Jurkat, Clone E6-1 (cell line): ENCODE results near the gene MSI2.
A peak's percentile ranks its signal among the peaks of the same experiment; 100 is the strongest.

Source experiments
- DNase-seq: peaks from one replicate; pipeline ENCODE4 v3.0.0-alpha.2; 2011; ENCODE audit warnings: low read depth, low spot score
- H3K4me3 ChIP-seq: 2 replicates; pipeline ENCODE4 v1.5.1; 2011; ENCODE audit warnings: mild to moderate bottlenecking, low read length, control low read depth, moderate library complexity

The MSI2 gene

DNA sequence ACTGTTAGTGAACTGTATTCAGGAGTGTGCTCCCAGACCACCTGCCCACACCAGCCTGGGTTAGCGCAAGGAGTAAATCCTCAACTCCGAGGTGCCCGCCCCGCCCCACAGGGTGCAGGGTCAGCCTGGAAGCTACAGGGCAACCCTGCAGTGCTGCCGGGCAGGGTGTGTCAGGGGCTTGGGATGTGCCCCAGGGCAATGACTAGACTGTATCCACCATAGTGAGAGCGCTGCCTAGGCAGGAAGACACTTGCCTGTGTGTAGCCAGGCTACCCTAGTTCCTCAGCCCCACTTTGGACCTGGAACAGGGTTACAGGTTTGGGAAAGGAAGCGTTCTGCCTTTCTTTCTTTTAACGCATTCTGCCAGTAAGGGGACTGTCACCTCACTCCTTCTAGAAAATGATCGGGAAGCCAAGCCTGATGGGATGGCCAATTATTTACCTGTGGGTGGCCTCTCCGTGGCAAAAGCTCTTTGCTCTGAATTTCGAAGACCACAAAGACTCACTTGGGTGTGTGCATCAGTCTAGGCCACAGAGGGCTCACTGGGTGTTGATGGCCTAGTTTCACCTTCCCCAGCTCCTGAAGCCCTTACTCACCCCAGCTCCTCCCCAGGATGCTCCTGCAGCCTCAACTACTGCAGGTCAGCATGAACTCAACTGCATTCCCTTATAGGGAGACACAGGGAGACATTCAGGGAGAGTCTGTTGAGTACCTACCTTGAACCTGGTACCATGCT is 397.9 kb downstream of the MSI2 start:
- H3K4me3 ChIP-seq = no peak overlapping the region
- DNase-seq = no peak

DNA sequence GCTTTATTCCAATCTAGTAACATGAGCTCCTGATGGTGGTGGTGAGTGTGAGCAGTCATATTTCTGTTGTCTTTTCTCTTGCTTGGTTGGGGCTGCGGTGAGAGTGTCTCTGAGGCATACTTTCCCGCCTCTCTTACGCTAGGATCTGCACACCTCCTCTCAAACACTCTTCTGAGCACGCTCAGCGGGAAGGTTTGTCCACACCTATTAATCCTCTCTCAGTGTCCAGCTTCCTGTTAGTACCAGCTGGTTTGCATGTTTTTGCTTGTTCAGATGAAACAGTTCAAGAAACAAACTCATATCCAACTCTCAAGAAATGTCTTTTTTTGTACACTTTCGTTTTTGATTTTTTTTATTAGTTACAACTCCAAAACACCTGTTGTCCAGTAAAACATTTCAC is 399.2 kb downstream of the MSI2 start:
- DNase-seq = no peak

DNA sequence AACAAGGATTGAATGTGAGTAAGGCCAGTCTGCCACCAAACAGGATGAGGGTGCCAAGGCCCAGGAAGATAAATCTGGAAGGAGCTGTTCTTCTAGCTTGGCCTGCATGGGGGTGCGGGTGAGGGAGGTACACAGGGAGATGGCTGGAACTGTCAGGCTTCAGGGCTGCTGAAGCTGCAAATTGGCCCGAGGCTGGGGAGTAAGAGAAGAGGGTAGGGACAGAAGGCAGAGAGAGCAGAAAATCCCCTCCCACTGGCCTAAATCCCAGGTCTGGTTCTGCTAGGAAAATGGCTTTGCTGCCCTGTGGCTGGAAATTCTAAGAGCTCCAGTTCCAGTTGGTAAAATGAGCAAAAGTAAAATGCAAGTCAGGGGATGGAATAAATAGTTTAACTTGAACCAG is 400.9 kb downstream of the MSI2 start:
- no peak for DNase-seq
- H3K4me3 ChIP-seq = no peak overlapping the region

More for the DNA sequence above, 399.2 kb downstream of the MSI2 start:
- no peak overlapping the region for H3K4me3 ChIP-seq

DNA sequence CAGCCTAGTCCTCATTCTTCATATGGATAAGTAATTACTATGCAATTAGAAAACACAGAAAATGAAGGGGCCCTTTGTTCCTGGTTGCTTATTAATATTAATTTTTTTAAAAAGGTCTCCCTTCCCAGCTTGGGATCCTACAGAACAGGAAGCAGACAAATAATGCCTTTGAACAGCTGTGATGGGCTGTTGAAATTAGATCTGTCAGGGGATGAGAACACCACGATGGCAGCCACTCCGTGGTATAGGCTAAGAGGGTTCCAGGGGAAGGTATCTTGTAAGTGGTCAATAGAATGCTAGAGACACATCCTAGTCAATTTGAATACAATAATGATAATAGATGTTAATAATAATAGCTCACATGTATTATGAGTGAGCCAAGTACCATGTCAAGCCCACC is 405.7 kb downstream of the MSI2 start:
- DNase-seq = no peak
- no peak overlapping the region for H3K4me3 ChIP-seq

DNA sequence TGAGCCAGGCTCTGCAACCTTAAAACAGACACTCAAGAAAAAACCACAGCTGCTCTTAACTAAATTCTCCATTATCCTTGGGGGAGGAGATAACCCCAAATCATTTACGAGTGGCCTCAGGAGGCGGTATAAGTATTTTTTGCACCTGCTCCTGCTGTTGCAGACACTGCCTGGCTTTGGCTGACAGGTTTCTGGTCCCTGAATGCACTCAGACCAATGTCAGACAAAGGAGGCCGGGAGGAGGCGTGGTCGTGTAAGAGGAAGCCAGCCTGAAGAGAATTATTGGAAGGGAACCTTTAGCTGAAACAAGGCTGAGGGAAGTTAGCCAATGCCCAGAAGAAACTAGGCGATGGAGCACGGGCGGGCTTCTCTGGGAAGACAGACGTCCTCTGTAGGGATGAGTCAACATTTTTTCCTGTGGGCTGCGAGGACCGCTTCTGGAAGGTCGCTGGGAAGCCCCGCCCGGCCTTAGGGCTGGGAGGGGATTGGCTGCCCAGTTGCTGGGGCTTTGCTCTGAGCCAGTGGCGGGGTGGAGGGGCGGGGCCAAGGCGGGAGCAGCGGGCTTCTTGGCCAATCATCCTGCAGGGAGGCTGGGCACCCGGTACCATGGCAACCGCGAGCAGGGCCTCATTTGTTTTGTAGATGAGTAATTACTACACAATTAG is 406.5 kb downstream of the MSI2 start:
- no peak for DNase-seq
- no peak overlapping the region for H3K4me3 ChIP-seq

DNA sequence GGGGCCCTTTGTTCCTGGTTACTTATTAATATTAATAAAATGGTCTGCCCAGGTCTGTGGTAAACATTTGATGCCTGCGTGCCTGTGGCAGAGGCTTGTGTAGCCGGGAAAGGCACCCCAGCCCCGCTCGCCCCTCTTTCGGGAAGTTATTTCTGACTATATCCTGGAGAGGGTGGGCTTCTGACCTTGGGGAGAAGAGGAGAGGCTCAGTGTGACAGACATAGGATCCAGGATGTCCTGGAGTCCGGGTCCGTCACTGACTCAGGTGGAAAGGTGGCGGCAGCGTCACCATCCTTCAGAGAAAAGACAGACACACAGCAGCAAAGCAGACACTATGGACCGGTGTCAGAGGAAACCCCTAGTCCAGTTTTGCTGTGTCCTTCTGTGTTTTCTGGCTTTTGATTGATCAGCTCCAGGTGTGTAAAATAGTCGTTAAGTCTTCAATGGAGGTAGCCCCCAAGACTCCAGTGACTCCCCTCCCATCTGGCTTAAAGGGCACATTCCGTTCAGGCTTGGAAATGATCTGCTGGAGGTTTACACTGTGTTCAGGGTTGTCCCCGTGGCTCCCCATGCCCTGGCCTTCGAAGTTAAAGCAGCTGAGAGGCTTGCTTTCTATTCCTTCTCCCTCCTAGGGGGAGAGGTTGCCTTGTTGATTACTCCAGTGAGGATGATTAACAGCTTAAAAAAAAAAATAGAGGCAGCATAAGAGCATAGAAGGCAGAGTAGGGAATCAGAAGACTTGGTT is 407.2 kb downstream of the MSI2 start:
- no peak for DNase-seq
- H3K4me3 ChIP-seq = no peak overlapping the region

DNA sequence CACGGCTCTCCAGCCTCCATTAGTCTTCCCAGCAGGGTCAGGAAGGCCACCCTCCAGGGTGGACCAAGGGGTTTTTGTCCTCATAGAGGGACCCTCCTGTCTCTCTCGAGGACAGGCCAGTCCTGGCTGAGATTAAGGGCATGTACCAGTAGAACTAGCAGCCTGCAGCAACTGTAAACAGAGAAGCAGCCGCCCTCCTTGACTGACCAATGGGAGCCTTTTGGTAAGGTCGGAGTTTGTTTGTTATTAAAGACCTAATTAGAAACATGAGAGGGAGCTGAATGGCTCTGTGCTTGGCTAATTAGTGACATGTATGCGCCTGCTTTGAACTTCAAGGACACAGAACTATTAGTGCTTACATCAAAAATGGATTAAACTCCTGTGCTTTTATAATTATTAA is 408.8 kb downstream of the MSI2 start:
- no peak overlapping the region for H3K4me3 ChIP-seq
- DNase-seq = no peak

DNA sequence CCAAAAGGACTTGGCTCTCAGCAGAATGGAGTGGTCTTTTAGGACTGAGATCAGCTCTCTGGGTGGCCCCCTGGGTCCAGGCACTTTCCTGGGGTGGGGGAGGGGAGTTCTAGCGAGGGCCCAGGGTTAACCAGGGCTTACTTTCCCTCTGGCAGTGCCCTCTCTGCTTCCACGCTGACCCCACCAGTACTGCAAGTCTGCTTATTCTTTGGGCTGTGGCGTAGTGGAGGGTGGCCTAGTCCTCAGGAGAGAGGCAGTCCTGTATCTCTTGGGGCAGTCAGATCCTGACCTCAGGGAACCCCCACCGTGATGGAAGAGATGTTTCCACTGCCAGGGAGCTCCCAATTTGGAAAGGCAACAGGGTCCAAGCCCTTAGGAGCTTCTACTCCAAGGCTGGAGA is 409.4 kb downstream of the MSI2 start:
- H3K4me3 ChIP-seq = no peak overlapping the region
- no peak for DNase-seq

DNA sequence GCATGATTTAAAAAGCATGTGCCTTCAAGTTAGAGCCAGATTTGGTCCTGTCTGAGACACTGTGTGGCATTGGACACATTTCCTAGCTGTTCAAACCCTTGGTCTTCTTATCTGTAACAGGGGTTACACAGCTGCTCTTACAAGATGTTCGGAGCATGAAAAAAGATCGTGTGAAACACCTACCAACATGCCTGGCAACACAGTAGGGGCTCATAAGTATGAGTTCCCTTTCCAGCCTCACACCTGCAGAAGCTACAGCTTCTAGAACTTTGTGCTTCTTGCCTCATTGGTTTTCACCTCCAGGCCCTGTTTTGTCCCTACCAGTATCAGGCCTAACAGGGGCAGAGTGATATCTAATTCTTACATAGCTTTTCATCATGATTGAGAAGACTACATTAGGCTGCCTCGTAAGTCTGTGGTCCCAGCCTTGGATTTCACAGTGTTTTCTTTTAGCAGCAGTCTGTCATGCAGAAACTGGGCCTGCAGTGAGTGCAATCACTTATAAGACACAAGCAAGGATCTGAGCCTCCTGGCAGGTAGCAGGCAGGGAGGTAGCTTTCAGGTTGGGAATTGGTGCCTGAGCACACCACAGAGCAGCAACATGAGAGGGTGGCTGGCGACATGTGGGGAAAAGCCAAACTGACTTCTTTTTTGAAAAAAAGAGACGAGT is 410.0 kb downstream of the MSI2 start:
- H3K4me3 ChIP-seq = no peak overlapping the region
- DNase-seq = peak; percentile 52

DNA sequence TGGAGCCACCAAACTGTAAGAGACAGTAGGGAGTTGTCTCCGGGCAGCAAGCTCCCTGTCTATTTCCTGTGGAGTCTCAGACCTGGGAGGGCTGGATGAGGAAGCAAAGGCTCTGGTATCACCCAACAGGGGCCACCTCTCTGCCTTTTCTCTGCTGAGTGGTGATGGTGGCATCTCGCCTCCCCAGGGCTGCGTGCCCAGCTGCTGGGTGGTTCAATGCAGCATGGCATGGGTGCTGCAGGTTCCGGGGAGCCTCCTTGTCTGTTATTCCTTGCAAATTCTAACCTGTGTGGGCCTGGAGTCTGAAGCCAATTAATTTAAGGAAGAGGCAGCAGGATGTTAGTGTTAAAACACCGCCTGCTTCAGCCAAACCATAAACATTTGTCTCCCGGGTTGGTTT is 410.6 kb downstream of the MSI2 start:
- no peak for DNase-seq
- H3K4me3 ChIP-seq = no peak overlapping the region

DNA sequence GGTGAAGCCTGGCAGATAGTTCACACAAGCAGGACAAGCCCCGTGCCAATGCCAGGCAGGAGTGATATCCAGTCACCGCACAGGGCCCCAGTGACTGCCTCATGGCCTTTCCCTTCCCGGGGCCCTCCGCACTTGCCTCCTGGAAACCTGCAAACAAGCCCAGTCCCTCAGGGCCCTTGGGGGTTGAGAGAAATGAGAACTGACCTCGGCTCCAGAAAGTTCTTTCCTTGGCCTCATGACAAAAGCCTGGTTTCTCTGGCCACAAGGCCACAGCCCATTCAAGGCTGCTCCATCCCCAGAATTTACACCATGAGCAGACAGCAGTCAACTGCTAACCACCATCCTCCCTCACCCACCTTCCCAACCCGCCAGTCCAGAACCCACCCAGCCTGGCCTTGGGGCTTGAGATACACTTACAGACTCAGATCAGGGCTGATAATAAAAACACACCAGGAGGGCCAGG is 411.2 kb downstream of the MSI2 start:
- no peak overlapping the region for H3K4me3 ChIP-seq
- no peak for DNase-seq

DNA sequence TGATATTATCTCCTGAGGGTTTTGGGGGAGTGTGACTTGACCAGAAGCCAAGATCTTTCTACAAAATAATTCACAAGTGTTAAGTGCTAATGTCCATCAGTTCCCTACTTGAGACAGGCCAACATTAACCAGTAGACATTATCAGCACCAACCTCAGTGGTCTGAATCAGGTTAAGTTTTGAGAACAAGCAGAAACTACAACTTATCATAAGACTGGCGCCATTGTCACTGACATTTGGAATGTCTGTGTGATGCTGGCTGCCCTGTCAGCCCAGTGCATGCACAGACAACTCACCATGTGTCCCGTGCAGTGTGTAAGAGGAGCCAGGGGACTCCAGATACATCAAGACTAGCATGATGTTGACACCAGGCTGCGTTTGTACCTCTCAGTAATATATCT is 412.0 kb downstream of the MSI2 start:
- no peak for DNase-seq
- no peak overlapping the region for H3K4me3 ChIP-seq

DNA sequence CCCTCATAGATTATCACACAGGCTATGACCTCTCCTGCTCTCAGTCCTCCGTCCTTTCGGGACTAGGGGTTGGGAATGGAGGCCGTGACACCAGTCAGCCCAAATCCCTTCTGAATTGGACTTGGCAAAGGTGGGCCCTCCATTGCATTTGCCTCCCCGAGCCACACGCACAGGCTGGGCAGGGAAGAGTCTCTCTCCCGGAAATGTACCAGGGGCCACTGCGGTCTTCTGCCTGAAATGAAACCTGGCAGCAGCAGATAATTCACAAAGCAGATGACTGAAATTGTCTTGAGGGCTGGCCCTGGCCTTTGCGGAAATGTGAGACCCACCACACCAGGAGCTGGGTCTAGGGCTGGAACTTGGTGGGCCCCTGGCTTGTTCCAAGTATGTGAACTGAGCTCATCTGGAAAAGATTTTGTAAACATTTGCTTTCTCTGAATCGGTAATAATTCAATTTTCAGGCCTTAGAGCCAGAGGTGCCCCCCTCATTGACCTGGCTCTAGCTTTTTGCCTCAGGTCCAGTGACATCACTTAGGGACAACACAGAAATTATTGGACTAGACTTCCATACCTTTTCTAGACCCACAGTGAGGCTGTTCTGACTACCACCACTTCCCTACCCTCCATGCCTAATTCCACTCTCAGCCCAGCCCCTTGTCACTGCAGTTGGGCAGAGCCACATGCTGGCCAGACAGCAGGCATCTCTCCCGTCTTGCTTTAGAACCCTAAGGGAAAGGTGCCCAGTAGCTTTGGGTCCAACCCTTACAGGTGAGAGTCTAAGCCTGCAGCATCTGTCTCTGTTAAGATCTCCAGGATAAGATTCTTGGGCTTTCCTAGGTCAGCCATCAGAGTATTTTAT is 413.6 kb downstream of the MSI2 start:
- DNase-seq = no peak
- H3K4me3 ChIP-seq = no peak overlapping the region

DNA sequence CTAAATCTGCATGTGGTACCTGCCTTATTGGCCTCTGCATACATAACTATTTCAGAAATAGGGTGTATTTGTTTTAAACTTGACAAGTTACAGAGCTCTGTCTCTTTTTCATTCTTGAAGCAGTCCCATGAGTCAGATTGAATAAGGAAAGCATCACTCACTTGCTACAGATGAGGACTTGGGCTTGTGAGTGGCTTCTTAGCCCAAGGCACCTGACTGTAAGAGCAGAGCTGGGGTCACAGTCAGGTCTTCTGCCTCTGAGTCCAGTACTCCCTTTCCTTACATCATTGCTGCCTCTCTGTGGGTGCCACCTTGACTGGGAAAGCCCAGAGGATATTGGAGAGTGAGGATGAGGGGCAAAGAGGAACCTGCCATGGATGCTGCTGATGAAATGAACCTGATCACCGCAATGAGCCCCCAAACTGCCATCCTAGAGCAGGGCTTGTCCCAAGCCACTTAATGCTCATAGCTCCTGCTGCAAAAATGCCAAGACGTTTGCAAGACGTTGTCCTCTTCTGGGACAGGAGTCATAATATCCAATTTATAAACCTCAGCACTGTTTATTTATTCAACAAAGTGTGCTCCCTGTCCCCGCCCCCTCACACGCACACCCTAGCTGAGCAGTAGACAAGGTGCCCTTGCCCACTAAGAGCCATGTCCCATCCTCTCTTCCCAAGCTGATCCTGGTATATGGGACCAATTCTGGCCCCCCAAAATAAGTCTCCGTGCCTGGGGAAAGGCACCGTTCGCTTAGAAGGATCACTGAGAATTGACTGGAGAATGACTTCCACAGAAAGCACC is 414.6 kb downstream of the MSI2 start:
- no peak for DNase-seq

DNA sequence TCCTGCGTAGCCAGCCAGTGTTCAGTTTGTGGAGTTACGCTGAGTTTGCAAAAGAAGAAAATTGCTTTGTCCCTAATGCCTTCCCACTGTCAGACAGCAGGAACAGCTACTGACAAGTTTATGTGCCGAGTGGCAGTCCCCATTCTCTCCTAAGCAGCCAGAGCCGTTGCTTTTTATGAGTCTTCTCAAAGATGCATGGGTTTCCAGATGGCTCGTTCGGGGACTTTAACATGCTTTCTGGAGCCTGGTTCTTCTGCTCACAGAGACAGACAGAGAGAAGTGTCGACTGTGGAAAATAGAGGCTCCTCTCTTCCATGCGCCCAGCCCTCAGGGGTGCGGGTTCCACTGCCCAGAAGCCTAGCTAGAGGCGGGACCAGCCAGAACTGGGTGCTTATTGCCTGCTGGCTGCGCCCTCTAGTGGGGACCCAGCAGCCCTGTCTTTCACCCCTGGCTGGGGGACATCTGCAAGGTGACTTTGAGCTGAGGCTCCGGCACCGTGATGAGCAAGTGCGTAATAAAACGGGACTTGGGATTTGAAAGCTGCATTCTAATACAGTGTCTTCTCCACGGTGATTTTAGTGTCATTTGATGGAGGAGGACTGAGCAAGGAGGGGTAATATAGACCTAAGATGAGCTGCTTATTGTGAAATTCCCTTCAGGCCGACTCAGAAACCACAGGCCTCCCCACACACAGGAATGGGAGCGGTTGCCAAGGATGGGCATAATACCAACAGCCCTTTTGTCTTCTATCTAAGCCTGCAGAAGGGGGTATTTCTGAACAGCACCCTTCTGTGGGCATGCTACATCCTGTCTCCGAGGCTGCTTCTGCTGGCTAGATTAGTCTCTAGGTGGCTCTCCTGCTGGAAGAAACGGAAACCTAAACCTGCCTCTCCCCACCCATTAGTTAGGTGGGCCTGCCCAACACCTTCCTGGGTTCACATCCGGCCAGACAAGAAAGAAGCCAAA is 415.6 kb downstream of the MSI2 start:
- peak overlapping the region; percentile 4; the same call in 1 of the 2 replicates for H3K4me3 ChIP-seq
- DNase-seq = peak; percentile 87

More for the DNA sequence above, 414.6 kb downstream of the MSI2 start:
- no peak overlapping the region for H3K4me3 ChIP-seq

DNA sequence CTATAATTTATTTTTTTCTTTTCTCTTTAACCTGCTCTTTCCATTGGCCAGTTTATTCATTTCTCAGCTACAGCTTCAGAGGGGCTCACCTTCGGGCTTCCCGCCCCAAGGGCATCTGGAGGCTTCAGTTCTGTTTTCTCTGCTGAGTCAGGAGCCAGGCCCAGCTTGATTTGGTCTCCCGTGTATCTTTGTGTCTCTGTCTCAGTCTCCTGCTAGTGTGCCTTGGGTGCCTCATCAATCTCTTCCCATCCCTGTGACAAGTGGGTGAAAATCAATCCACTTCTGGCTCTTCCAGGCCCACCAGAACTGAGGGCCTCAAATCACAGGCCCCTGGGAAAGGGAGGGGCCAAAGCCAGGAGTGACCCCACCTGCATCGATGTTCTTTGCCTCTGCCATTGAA is 416.6 kb downstream of the MSI2 start:
- no peak overlapping the region for H3K4me3 ChIP-seq
- no peak for DNase-seq

DNA sequence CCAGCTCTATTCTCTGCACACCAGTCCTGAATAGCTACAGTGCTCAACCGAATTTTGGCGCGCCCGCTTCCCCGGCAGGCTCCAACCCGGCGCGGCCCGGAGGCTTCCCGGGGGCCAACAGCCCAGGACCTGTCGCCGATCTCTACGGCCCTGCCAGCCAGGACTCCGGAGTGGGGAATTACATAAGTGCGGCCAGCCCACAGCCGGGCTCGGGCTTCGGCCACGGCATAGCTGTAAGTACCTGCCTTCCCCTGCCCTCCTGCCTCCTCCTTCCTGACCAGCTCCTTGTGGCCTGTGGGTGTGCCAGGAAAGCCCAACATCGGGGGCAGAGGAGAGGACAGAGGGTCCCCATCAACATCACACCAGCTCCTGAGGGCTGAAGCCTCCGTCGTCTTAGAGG is 418.6 kb downstream of the MSI2 start:
- DNase-seq = no peak
- H3K4me3 ChIP-seq = no peak overlapping the region
